ENCODE data around the gene GASK1B.

DNA sequence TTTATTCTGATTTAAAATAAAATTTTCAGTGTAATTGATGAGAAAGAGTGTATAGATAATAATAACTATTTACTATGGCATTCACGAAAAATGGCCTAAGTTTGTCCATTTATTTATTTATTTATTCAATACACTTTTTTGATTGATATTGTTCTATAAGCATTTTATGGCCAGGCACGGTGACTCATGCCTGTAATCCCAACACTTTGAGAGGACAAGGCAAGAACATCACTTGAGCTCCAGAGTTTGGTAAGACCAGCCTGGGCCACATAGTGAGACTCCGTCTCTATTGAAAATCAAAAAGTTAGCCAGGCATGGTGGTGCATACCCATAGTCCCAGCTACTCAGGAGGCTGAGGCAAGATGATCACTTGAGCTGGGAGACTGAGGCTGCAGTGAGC, 25.7 kb downstream of the GASK1B start:
- TF ChIP-seq, protein P1, sequence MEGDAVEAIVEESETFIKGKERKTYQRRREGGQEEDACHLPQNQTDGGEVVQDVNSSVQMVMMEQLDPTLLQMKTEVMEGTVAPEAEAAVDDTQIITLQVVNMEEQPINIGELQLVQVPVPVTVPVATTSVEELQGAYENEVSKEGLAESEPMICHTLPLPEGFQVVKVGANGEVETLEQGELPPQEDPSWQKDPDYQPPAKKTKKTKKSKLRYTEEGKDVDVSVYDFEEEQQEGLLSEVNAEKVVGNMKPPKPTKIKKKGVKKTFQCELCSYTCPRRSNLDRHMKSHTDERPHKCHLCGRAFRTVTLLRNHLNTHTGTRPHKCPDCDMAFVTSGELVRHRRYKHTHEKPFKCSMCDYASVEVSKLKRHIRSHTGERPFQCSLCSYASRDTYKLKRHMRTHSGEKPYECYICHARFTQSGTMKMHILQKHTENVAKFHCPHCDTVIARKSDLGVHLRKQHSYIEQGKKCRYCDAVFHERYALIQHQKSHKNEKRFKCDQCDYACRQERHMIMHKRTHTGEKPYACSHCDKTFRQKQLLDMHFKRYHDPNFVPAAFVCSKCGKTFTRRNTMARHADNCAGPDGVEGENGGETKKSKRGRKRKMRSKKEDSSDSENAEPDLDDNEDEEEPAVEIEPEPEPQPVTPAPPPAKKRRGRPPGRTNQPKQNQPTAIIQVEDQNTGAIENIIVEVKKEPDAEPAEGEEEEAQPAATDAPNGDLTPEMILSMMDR (IDR thresholded peaks at IDR 0.05) = no peak
- TF ChIP-seq POLR2A (IDR thresholded peaks at IDR 0.05) = no peak

Data from testis (tissue), 2 donors.